Mesendoderm (in vitro differentiated cells): ENCODE measurements around the gene NCAPD3.

Experiments used
- DNase-seq: peaks from one replicate; pipeline ENCODE4 v3.0.0; 2013
- H2AK5ac ChIP-seq: 2 replicates; pipeline ENCODE4 v1.6.1; 2013; ENCODE audit warnings: low read length, inconsistent platforms
- H2BK120ac ChIP-seq: 2 replicates; pipeline ENCODE4 v1.6.1; 2013; ENCODE audit warnings: low read depth, mild to moderate bottlenecking, low read length, moderate library complexity, mixed read lengths
- H2BK15ac ChIP-seq: replicated peaks from 2 replicates; pipeline ENCODE4 v1.6.1; 2013; ENCODE audit warnings: low read depth, mild to moderate bottlenecking, moderate library complexity
- H2BK5ac ChIP-seq: 2 replicates; pipeline ENCODE4 v1.6.1; 2013; ENCODE audit warnings: low read length, inconsistent platforms
- H3K18ac ChIP-seq: 2 replicates; pipeline ENCODE4 v1.6.1; 2013; ENCODE audit warnings: mild to moderate bottlenecking, low read length, mixed read lengths
- H3K23ac ChIP-seq: one replicate; pipeline ENCODE4 v1.6.1; 2013; ENCODE audit warnings: low read length
- H3K27ac ChIP-seq: 2 replicates; pipeline ENCODE4 v1.5.1; 2013; ENCODE audit warnings: low read depth, mild to moderate bottlenecking, inconsistent platforms, low read length, moderate library complexity
- H3K27me3 ChIP-seq: 2 replicates; pipeline ENCODE4 v1.6.1; 2013; ENCODE audit warnings: low read length, control low read depth, mild to moderate bottlenecking, inconsistent platforms; ENCODE audit not compliant: insufficient read depth, poor library complexity
- H3K36me3 ChIP-seq: 2 replicates; pipeline ENCODE4 v1.6.1; 2013; ENCODE audit warnings: low read length, inconsistent platforms; ENCODE audit not compliant: control insufficient read depth, insufficient read depth
- H3K4ac ChIP-seq: one replicate; pipeline ENCODE4 v1.6.1; 2013; ENCODE audit warnings: low read depth, mild to moderate bottlenecking, low read length, moderate library complexity
- H3K4me1 ChIP-seq: 2 replicates; pipeline ENCODE4 v1.6.1; 2013; ENCODE audit warnings: low read depth, low read length, inconsistent platforms; ENCODE audit not compliant: control insufficient read depth
- H3K4me2 ChIP-seq: 2 replicates; pipeline ENCODE4 v1.6.1; 2013; ENCODE audit warnings: low read length
- H3K4me3 ChIP-seq: 2 replicates; pipeline ENCODE4 v1.5.1; 2013; ENCODE audit warnings: mild to moderate bottlenecking, low read length
- H3K56ac ChIP-seq: one replicate; pipeline ENCODE4 v1.6.1; 2013; ENCODE audit warnings: low read length
- H3K79me1 ChIP-seq: 2 replicates; pipeline ENCODE4 v1.6.1; 2013; ENCODE audit warnings: low read length, inconsistent platforms
- H3K79me2 ChIP-seq: 2 replicates; pipeline ENCODE4 v1.6.1; 2013; ENCODE audit warnings: mild to moderate bottlenecking, low read length; ENCODE audit not compliant: control insufficient read depth, insufficient read depth
- H3K9ac ChIP-seq: 2 replicates; pipeline ENCODE4 v1.6.1; 2013; ENCODE audit warnings: low read length, inconsistent platforms
- H4K5ac ChIP-seq: one replicate; pipeline ENCODE4 v1.6.1; 2013; ENCODE audit warnings: low read length
- H4K8ac ChIP-seq: one replicate; pipeline ENCODE4 v1.6.1; 2013; ENCODE audit warnings: low read depth, mild to moderate bottlenecking, control low read depth, low read length, moderate library complexity
- WGBS: extraction: QIAGEN DNeasy Blood & Tissue Kit; methylation state at CpG from one replicate; pipeline ENCODE4 v1.1.7; 2013; ENCODE audit warnings: low lambda C conversion rate, missing lambda C conversion rate; ENCODE audit not compliant: insufficient coverage; ENCODE audit errors: extremely low coverage; 5-methylcytosine and 5-hydroxymethylcytosine counted together

The NCAPD3 gene

DNA sequence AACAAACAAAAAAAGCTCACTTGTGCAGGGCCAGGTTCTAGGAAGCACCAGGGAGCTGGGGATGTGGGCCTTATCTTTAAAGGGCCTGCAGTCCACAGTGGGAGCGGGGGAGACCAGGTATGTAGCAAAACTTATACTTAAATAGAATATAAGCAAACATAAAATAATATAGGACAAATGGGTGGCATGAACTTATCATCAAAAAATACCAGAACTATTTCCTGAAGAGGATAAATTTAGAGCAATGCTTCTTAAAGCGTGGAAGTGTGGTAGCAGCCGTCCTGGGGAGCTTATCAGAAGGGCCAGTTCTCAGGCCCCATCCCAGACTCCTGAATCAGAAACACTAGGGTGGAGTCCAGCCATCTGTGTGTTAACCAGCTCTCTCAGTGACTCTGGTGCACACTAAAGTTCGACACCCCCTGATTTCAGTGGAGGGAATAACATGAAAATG lies 10.0 kb upstream of the NCAPD3 start:
- Histone ChIP-seq H3K18ac (no peak overlapping the region), H3K79me2 (peaks cover 2% of the 10 kb centered on the region), H3K27me3 (no peaks in the 10 kb centered on the region), H3K27ac (no peak overlapping the region), H3K4me2 (no peak overlapping the region), H2AK5ac (no peak overlapping the region), H3K9ac (no peak overlapping the region), H3K23ac (no peak overlapping the region), H4K8ac (no peak overlapping the region), H3K79me1 (peaks cover 9% of the 10 kb centered on the region), H3K4me3 (no peak overlapping the region), H4K5ac (no peak overlapping the region), H2BK120ac (no peak overlapping the region), H3K36me3 (no peaks in the 10 kb centered on the region), H3K4me1 (peaks cover 2% of the 10 kb centered on the region), H3K56ac (no peak overlapping the region), H2BK5ac (no peak overlapping the region), H2BK15ac (no peak overlapping the region), H3K4ac (no peak overlapping the region)
- no CpG with 5 or more reads among the region's 4 CpGs for WGBS
- no peak for DNase-seq

GRCh38 chr11:134231958-134232659 lies 8.3 kb upstream of the NCAPD3 start:
- WGBS, result no CpG with 5 or more reads among the region's 10 CpGs

GRCh38 chr11:134230339-134230738 lies 6.6 kb upstream of the NCAPD3 start:
- H3K4me2 ChIP-seq, result no peak overlapping the region
- H2BK5ac ChIP-seq, result no peak overlapping the region
- no peak overlapping the region for H3K9ac ChIP-seq
- H3K4me3 ChIP-seq, result no peak overlapping the region
- no peak overlapping the region for H2AK5ac ChIP-seq
- no CpG with 5 or more reads among the region's 4 CpGs for WGBS
- DNase-seq, result no peak
- no peak overlapping the region for H3K23ac ChIP-seq
- H3K4me1 ChIP-seq, result no peaks in the 10 kb centered on the region
- H4K5ac ChIP-seq, result no peak overlapping the region
- H3K79me1 ChIP-seq, result peaks cover 18% of the 10 kb centered on the region
- H3K27me3 ChIP-seq, result no peaks in the 10 kb centered on the region
- H4K8ac ChIP-seq, result no peak overlapping the region
- no peak overlapping the region for H3K18ac ChIP-seq
- no peak overlapping the region for H2BK120ac ChIP-seq
- no peak overlapping the region for H3K4ac ChIP-seq
- H3K79me2 ChIP-seq, result peaks cover 2% of the 10 kb centered on the region
- H3K27ac ChIP-seq, result no peak overlapping the region
- no peak overlapping the region for H2BK15ac ChIP-seq
- no peak overlapping the region for H3K56ac ChIP-seq
- no peaks in the 10 kb centered on the region for H3K36me3 ChIP-seq

More at GRCh38 chr11:134231958-134232659, 8.3 kb upstream of the NCAPD3 start:
- H4K8ac ChIP-seq, result no peak overlapping the region
- H3K4me1 ChIP-seq, result no peaks in the 10 kb centered on the region
- DNase-seq, result no peak
- peaks cover 2% of the 10 kb centered on the region for H3K79me2 ChIP-seq
- no peaks in the 10 kb centered on the region for H3K36me3 ChIP-seq
- H2BK15ac ChIP-seq, result no peak overlapping the region
- no peak overlapping the region for H2BK120ac ChIP-seq
- H3K56ac ChIP-seq, result no peak overlapping the region
- H3K4me3 ChIP-seq, result no peak overlapping the region
- H3K23ac ChIP-seq, result no peak overlapping the region
- no peak overlapping the region for H2AK5ac ChIP-seq
- peaks cover 13% of the 10 kb centered on the region for H3K79me1 ChIP-seq
- no peak overlapping the region for H3K9ac ChIP-seq
- H3K27me3 ChIP-seq, result no peaks in the 10 kb centered on the region
- H3K4me2 ChIP-seq, result no peak overlapping the region
- H3K4ac ChIP-seq, result no peak overlapping the region
- H3K18ac ChIP-seq, result no peak overlapping the region
- H4K5ac ChIP-seq, result no peak overlapping the region
- H2BK5ac ChIP-seq, result no peak overlapping the region
- no peak overlapping the region for H3K27ac ChIP-seq

DNA sequence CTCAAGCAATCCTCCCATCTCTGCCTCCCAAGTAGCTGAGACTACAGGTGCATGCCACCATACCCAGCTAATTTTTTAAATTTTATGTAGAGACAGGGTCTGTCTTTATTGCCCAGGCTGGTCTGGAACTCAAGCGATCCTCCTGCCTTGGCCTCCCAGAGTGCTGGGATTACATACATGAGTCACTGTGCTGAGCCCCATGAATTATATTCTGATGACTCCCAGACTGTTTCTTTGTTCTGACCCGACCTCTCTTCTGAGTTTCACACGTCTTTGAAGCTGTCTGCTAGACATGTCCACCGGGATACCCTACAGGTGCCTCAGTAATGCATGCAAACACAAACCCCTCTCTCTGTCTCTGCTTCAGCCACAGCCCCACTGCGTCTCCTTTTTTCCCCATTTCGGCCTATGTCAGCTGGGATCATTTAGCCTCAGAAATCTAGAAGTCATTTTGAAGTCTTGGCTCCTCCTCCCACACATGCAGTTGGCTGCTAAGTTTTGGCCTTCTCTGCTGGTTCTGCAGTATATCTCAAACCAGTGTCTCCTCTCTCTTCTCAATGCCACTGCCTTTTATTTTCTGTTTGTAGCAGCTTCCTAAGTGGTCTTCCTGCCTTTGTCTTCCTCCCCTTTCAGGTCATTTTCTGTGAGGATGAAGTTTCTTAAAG lies 5.5 kb upstream of the NCAPD3 start:
- Histone ChIP-seq H3K79me1 (peaks cover 20% of the 10 kb centered on the region), H3K27ac (no peak overlapping the region)
- DNase-seq, result no peak

GRCh38 chr11:134228625-134229024 lies 4.9 kb upstream of the NCAPD3 start:
- no peak overlapping the region for H3K23ac ChIP-seq
- no peak overlapping the region for H3K27ac ChIP-seq
- no peak overlapping the region for H3K4me3 ChIP-seq
- no peaks in the 10 kb centered on the region for H3K4me1 ChIP-seq
- WGBS, result no CpG with 5 or more reads among the region's 6 CpGs
- H3K9ac ChIP-seq, result no peak overlapping the region
- no peak overlapping the region for H3K4me2 ChIP-seq
- no peak overlapping the region for H2BK120ac ChIP-seq
- no peak overlapping the region for H2BK15ac ChIP-seq
- no peak overlapping the region for H4K8ac ChIP-seq
- H3K27me3 ChIP-seq, result no peaks in the 10 kb centered on the region
- peaks cover 20% of the 10 kb centered on the region for H3K79me1 ChIP-seq
- peaks cover 2% of the 10 kb centered on the region for H3K79me2 ChIP-seq
- H3K18ac ChIP-seq, result no peak overlapping the region
- H2BK5ac ChIP-seq, result no peak overlapping the region
- no peak overlapping the region for H2AK5ac ChIP-seq
- H3K4ac ChIP-seq, result no peak overlapping the region
- H3K36me3 ChIP-seq, result no peaks in the 10 kb centered on the region
- DNase-seq, result no peak
- no peak overlapping the region for H4K5ac ChIP-seq
- H3K56ac ChIP-seq, result no peak overlapping the region

More for the DNA sequence above, 5.5 kb upstream of the NCAPD3 start:
- Histone ChIP-seq H4K5ac (no peak overlapping the region), H2BK15ac (no peak overlapping the region), H3K9ac (no peak overlapping the region), H2BK120ac (no peak overlapping the region), H3K4me2 (no peak overlapping the region), H3K23ac (no peak overlapping the region), H3K4me3 (no peak overlapping the region), H3K18ac (no peak overlapping the region), H3K56ac (no peak overlapping the region), H3K4me1 (no peaks in the 10 kb centered on the region), H2BK5ac (no peak overlapping the region), H2AK5ac (no peak overlapping the region), H3K27me3 (no peaks in the 10 kb centered on the region), H3K79me2 (peaks cover 2% of the 10 kb centered on the region), H3K36me3 (no peaks in the 10 kb centered on the region), H4K8ac (no peak overlapping the region), H3K4ac (no peak overlapping the region)
- WGBS, result no CpG with 5 or more reads among the region's 6 CpGs
